HG02588 (cell line): ENCODE data around the gene PTPRN2.

ENCODE experiments used
- ATAC-seq: cut with Tn5 transposase; IDR thresholded peaks from one replicate; pipeline ENCODE4 v1.9.1; 2021; ENCODE audit warnings: mild to moderate bottlenecking, moderate library complexity; ENCODE audit not compliant: unreplicated experiment

Gene PTPRN2

DNA sequence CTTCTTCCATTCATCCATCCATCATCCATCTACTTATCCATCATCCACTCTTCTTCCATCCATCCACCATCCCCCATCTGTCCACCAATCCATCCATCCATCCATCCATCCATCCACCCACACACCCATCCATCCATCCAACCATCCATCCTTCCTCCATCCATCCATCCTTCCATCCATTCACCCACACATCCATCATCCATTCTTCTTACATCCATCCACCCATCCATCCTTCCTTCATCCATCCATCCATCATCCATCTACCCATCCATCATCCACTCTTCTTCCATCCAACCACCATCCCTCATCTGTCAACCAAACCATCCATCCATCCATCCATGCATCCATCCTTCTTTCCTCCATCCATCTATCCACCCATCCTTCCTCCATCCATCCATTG, 821.5 kb downstream of the PTPRN2 start:
- no peak for ATAC-seq

DNA sequence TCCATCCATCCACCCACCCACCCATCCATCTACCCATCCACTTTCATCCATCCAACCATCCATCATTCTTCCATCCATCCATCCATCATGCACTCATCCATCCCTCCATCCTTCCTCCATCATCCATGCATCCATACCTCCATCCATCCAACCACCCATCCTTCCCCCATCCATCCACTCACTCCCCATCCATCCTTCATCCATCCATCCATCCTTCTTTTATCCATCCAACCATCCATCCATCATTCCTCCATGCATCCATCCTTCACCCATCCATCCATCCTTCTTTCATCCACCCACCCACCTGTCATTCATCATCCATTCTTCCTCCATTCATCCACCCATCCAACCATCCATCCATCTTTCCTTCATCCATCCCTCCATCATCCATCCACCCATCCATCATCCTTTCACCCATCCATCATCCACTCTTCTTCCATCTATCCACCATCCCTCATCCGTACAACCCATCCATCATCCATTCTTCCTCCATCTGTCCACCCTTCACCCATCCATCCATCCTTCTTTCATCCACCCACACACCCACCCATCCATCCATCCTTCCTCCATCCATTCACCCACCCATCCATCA, 822.6 kb downstream of the PTPRN2 start:
- no peak for ATAC-seq

DNA sequence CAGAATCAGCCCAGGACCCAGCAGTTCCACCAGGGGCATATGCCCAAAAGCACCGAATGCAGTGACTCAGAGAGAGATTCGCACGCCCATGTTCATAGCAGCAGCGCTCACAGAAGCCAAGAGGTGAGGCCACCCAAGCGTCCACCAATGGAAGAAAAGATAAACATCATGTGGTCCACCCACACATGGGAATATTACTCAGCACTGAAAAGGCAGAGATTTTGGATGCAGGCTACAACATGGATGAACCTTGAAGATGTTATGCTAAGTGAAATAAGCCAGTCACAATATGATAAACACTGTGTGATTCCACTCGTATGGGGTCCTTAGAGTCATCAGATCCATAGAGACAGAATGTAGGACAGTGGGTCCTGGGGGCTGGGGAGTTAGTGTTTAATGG, 823.4 kb downstream of the PTPRN2 start:
- no peak for ATAC-seq

DNA sequence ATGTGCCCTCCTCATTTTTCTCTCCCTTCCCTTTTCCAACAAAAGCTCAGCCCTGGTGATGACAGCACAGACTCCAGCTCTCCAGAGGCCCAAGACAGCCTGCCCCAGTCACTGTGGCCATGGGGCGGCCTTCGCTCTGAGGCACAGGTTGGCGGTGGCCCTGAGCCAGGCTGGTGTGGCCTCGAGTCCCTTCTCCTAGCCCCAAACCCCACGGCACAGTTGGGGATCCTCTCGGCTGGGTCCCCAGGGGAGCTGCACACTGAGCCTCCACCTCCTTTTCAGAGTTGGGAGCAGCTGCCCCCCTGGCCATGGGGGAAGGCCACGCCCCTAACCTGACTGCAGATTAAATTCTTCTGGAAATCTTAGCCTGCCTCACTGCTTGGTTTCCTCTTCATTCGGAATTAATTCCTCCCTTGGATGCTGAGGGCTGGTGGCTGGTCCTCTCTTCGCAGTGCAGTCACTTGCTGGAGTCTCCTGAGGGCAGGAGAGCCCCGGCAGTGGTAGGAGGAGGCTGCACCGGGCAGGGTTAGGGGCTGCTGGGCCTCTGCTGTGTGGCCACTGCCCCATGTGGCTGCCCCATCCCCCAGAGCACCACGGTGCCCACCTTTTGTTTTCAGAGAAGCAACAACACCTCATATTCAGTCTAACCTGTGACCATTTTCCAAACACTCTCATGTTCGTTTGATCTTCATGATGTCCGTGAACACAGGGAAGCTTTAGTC, 824.2 kb downstream of the PTPRN2 start:
- ATAC-seq: no peak

DNA sequence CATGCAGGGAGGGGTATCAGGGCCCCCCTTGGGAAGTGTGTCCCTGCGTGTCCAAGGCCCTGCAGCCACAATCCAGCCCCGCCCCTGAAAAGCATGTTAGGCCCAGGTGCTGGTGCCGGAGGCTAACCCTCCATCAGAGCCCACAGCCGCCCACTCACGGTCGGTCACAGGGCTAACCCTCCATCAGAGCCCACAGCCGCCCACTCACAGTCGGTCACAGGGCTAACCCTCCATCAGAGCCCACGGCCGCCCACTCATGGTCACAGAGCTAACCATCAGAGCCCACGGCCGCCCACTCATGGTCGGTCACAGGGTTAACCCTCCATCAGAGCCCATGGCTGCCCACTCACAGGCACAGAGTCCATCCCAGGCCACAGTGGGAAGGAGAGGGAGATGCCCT, 824.8 kb downstream of the PTPRN2 start:
- no peak for ATAC-seq

DNA sequence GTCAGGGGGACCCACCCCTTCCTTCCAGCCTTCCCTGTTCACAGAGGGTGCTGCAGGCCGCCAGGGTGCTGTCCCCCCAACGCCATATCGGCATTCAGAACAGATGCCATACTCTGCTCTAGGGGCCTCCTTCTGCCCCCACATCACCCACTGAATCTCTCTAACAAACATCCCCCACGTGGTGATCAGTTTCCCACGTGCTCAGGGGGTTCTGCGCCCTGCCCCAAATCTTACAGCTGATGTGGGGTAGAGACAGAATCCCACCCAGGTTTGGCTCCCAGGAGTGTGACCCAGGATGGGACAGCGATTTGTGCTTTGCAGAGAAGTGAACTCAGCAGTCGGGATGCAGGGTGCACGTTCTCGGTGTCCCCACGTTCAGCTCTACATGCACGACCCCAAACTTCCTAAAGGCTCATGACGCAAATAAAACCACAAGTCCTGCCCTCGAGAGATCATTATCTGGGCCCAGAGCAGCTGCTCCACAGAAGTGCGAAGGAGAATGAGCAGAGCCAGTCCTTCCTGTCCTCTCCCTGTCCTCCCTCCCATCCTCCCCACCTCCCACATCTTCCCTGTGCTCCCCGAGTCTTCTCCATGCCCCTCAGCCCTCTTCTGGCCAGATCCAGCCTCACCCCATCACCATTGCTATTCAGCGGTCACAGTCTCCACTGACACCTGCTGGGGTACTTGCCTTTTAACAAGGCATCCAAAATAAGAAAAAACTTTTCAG, 827.5 kb downstream of the PTPRN2 start:
- no peak for ATAC-seq

DNA sequence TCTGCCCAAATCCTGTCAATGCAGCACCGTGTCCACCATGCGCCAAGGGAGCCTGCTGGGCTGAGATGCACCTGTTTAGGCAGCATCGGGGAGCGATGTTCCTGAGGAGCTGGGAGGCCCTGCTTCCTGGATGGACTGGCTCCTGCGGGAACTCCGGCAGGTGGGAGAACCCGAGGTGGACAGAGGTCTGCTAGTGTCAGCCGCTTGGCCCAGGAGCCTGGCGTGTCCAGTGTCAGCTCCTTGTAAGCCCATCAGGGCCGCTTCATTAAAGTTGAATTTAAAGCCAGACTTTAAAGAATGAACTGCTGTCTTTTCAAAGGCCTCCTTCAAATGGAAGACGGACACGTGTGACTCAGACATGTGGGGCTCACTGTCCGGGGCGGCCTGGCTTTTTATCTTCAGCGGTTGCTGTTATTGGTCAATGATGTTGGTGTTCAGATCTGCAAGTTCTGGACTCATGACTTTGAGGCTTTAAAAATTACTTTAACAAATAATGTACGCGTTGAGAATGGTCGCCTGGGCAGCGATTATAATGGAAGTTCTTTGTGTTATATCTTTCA, 828.3 kb downstream of the PTPRN2 start:
- ATAC-seq: no peak

DNA sequence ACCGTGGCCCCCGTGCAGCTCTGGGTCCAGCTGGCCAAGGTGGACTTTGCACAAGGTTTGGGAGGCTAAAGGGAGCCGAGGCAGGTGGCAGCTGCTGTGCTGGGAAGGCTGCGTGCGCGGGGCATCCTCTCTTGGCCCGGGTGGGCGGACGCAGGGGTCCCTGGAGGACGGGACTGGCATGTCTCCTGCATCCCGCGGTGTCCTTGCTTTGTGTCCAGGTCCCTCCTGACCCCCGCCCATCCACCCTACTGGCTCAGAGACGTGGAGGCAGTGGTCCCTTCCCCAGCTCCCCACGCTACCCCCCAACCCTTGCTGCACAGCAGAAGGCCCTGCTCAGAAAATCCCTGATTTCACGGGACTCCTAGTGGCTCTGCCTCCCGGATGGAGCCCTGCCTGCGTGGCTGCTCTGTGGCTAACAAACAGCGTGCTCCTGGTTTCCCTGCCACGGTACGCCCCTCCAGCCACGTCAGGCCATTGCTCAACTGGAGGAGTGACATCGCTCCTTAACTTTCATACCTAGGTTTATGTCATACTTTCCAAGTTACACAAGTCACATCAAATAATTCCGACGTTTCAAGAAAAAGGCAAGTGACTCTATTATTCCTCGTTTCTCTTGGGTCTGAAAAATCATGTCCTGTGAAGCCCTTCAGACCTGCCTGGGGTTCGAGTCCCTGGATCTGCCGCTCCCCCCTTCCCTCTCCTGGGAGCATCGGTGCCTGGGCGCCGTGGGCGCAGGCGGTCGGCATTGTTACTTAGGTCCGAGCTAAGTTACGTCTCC, 829.0 kb downstream of the PTPRN2 start:
- no peak for ATAC-seq

DNA sequence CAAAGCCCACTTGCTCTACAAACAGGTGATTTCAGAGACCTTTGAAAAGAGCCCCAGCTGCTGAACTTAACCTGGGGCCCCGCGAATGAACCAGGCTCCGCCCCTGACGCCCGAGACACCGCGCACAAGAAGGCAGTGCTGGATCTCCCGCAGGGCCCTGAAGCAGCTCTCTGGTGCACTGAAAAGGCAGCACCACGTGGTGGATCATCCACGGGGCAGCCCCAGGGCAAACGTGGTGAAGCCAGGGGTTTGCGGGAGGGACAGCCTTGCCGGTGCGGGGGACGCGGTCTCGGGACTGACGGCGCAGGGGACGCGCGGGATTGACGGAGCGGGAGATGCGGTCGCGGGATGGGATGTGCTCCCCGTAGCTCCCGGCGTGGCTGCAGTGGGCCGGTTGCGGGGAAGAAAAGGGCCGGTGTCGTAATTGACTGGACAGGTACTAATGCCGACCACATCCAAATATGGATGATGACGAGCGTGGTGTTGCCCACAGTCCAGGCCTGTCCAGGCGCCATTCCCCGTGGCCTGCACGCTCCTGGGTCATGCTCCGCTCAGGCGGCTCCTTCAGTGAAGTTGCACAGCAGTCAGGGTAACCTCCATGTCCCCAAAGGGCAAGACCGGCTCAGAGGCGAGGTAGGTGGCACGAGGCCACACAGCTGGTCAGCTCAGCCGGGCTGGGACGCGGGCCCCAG, 829.7 kb downstream of the PTPRN2 start:
- no peak for ATAC-seq

DNA sequence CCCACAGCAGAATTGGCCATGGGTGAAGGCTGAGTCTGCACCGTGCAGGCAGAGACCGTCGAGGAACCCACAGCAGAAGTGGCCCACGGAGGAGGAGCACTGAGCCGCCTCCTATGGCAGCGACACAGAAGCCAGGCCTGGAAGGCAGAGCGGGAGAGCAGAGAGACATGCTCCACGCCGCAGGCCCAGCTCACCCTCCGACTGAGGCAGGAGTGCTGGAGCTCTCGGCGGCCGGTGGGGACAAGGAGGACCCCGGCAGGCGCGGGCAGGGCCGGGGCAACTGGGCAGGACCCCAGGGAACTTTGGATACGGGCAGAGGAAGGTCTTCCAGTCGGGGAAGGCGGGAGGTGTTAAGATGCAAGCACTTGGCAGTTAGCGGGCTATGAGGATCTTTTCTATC, 830.4 kb downstream of the PTPRN2 start:
- no peak for ATAC-seq

DNA sequence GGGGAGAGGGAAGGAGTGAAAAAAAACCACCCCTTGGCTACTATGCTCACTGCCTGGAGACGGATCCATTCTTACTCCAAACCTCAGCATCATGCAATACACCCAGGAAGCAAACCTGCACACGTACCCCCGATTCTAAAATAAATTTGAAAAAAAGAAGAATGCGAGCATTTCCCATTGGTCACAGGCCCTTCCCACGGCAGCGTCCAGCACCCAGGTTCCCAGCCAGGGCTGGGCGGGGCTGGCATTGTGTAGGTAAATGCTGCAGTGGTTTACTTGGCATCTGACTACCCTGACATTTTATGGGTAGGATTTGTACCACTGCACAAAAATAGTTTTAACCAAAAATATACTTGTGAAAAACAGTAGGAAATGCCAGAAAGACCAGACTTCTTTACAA, 831.9 kb downstream of the PTPRN2 start:
- no peak for ATAC-seq

DNA sequence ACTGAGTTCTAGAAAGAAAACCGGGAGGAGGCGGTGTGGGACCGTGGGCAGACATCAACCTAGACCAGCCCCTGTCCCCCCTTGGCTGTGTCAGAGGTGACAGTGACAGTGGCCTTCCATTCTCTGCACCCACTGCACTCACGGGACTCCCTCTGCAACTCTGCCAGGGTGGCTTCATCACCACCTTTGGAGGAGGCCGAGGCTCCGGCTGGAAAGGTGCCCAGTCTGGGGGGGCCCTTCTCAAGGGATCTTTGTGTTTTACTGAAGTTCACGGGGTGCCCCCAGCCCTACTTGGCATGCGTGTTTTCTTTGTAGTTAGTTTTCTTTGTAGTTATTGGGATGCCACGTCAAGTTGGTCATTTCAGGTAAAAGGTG, 833.2 kb downstream of the PTPRN2 start:
- no peak for ATAC-seq

DNA sequence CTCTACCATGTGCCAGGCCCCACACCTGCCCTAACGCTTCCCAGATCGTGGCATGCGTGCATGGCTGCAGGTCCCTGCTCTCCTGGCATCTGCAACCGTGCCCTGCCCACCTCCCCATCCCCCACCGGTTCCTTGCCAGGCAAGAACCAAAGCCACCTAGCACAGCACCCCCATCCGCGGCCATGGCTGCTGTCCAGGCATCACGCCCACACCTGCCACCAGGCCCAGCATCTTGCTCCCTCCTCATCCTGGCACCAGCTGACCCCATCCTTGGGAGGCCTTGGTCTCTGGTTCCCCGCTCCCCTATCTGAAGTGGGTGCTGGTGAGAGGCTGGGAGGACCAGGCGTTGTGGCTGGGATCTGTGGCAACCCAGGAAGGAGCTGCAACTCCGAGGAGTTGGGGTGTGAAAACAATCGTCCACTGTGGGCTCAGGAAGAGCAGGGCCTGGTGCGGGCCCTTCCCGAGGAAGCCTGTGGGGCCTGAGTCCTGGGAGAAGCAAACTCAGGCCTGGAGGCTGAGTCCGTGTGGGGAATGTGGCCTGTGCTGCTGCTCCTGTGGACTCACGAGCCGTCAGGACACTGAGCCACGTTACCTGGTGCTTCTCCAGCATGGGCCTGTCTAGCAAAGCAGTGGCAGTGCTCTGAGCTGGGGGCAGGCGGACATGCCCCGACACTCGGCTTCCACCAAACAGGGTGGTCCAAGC, 833.8 kb downstream of the PTPRN2 start:
- ATAC-seq: no peak

DNA sequence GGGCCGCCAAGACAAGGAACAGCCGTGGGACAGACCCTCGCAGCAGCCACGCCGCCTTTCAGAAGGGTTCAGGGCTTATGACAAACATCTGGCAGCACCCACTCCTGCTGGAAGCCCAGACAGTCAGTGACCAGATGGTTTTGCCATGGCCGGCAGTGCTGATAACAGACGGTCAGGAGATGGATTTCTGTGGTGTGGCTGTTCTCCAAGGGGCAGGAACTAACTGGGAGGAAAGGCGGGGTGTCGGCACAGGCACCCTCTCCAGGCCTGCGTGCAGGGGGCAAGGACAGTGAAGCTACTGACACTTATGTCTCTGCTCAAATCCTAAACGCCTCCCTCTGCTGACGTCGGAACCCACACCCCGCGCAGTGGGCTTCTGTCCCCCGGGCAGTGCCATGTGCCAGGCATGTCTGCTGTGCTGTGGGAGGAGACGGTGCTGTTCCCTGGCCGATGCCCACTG, 834.8 kb downstream of the PTPRN2 start:
- no peak for ATAC-seq

DNA sequence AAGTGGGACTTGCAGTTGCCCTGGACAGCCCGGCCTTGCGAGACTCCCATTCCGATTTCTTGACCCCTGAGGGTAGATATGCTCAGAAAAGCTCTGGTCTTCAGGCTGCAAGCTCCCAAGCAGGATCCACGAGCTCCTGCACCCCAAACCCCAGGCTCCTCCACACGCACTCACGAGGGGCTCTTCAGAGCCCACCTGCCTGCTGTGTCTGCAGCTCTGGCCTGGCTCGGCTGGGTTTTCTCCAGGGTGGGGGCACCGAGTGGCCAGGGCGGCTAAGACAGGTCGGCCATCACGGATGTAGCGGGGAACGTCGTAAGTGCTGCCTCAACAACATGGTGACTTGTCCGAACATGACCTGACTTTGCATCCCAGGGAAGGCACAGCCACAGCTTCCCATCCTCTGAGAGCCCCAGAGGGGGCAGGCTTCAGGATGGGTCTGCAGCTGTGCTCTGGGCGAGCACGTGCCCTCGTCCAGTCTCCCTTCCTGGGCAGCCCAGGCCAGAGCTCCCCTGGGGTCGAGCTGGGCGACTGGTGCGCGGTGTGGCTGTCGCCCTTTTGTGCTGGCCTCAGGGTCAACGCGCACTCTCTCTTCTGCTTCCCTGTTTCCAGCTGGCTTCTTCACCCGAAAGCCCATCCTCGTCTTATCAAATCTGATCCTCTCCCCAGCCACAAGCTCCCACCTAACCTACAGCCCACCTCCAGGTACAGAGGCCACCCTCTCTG, 835.5 kb downstream of the PTPRN2 start:
- ATAC-seq: no peak

DNA sequence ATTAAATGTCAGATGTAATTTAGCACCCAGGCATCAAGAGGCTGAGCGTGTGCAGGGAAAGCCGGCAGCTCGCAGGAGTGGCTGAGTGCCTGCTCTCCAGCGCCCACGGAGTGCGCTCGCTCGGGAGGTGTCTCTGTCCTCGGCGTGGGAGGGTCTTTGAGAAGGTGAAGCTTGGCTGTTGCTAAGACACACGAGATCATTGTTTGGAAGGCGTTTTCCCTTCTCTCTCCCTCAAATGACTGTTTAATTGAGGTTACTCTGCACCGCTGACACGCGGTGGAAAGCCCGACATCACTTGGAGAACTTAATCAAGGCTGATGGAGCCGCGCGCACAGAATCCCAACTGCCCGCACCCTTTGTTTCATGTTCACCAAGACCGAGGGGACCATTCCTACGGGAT, 836.2 kb downstream of the PTPRN2 start:
- no peak for ATAC-seq

DNA sequence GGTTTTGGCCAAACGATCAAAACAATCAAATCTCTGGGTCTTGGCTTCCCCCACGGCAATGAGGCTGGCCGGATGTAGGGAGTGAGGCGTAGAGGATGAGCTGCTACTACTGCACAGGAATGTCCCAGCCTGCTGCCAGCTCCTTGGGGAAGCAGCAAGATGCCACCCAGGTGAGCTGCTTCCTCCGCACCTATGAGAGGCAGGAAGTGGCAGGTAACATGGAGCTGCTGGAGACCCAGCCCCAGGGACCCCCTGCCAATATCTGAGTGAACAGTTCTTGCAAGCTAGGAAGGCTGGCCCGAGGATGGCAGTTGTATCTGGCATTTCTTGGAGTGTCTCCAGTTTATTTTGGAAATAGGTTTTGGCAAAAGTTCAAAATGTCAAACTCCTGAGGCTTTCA, 837.3 kb downstream of the PTPRN2 start:
- ATAC-seq: no peak

DNA sequence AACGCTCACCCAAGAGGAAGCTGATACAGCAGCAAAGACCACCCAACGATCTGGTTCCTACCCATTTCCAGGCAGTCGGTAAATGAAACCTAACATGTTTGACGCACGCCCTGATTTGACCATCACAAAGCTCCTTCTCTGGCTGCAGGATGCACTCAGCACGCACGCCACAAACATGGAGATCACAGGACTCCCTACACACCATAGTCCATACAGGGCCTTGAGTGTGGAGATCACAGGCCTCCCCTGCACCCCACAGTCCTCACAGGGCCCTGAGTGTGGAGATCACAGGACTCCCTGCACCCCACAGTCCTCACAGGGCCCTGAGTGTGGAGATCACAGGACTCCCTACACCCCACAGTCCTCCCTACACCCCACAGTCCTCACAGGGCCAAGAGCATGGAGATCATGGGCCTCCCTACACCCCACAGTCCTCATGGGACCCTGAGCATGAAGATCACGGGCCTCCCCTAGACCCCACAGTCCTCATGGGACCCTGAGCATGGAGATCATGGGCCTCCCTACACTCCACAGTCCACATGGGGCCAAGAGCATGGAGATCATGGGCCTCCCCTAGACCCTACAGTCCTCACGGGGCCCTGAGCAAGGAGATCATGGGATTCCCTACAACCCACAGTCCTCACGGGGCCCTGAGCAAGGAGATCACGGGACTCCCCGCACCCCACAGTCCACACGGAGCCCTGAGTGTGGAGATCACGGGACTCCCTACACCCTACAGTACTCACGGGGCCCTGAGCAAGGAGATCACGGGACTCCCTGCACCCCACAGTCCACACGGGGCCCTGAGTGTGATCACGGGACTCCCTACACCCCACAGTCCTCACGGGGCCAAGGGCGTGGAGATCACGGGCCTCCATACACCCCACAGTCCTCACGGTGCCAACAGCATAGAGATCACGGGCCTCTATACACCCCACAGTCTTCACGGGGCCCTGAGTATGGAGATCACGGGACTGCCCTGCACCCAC, 841.6 kb downstream of the PTPRN2 start:
- no peak for ATAC-seq
